ENCODE measurements around the gene MGAT4B.
"Not testable (repeated sequence)": the region's sequence is repeated elsewhere in the genome, so short reads cannot be mapped to it uniquely, and the experiment has no call there.

DNA sequence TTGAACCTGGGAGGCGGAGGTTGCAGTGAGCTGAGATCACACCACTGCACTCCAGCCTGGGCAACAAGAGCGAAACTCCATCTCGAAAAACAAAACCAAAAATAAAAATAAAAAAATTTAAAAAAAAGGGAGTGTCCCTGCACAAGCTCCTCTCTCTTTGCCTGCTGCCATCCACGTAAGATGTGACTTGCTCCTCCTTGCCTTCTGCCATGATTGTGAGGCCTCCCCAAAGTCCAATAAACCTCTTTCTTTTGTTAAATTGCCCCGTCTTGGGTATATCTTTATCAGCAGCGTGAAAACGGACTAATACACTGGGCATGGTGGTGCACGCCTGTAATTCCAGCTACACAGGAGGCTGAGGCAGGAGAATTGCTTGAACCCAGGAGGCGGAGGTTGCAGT is 17.4 kb downstream of the MGAT4B start:
- TF ChIP-seq NR3C1 (CRISPR knock-in tag; IDR thresholded peaks at IDR 0.05); ZC3H4 (CRISPR knock-in tag; IDR thresholded peaks at IDR 0.05; ENCODE audit: borderline replicate concordance); MAFF (IDR thresholded peaks at IDR 0.05; ENCODE audit: low read depth, low read length); HDAC6 (IDR thresholded peaks at IDR 0.05; ENCODE audit: low read depth, low read length); RNF2 (conservative IDR thresholded peaks at IDR 0.05; ENCODE audit: low read depth); ZNF724P (CRISPR knock-in tag; IDR thresholded peaks at IDR 0.05; ENCODE audit: borderline replicate concordance); TAF15 (IDR thresholded peaks at IDR 0.05; ENCODE audit: low read depth, low read length, poor library complexity, severe bottlenecking); EZH2 (conservative IDR thresholded peaks at IDR 0.05; ENCODE audit: low read depth, low read length): not testable (repeated sequence)
- TF ChIP-seq, protein P1, sequence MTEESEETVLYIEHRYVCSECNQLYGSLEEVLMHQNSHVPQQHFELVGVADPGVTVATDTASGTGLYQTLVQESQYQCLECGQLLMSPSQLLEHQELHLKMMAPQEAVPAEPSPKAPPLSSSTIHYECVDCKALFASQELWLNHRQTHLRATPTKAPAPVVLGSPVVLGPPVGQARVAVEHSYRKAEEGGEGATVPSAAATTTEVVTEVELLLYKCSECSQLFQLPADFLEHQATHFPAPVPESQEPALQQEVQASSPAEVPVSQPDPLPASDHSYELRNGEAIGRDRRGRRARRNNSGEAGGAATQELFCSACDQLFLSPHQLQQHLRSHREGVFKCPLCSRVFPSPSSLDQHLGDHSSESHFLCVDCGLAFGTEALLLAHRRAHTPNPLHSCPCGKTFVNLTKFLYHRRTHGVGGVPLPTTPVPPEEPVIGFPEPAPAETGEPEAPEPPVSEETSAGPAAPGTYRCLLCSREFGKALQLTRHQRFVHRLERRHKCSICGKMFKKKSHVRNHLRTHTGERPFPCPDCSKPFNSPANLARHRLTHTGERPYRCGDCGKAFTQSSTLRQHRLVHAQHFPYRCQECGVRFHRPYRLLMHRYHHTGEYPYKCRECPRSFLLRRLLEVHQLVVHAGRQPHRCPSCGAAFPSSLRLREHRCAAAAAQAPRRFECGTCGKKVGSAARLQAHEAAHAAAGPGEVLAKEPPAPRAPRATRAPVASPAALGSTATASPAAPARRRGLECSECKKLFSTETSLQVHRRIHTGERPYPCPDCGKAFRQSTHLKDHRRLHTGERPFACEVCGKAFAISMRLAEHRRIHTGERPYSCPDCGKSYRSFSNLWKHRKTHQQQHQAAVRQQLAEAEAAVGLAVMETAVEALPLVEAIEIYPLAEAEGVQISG (CRISPR knock-in tag; IDR thresholded peaks at IDR 0.05): not testable (repeated sequence)
- TF ChIP-seq, protein P2, sequence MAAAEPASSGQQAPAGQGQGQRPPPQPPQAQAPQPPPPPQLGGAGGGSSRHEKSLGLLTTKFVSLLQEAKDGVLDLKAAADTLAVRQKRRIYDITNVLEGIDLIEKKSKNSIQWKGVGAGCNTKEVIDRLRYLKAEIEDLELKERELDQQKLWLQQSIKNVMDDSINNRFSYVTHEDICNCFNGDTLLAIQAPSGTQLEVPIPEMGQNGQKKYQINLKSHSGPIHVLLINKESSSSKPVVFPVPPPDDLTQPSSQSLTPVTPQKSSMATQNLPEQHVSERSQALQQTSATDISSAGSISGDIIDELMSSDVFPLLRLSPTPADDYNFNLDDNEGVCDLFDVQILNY (CRISPR knock-in tag; conservative IDR thresholded peaks at IDR 0.05): not testable (repeated sequence)
- TF ChIP-seq, protein P3, sequence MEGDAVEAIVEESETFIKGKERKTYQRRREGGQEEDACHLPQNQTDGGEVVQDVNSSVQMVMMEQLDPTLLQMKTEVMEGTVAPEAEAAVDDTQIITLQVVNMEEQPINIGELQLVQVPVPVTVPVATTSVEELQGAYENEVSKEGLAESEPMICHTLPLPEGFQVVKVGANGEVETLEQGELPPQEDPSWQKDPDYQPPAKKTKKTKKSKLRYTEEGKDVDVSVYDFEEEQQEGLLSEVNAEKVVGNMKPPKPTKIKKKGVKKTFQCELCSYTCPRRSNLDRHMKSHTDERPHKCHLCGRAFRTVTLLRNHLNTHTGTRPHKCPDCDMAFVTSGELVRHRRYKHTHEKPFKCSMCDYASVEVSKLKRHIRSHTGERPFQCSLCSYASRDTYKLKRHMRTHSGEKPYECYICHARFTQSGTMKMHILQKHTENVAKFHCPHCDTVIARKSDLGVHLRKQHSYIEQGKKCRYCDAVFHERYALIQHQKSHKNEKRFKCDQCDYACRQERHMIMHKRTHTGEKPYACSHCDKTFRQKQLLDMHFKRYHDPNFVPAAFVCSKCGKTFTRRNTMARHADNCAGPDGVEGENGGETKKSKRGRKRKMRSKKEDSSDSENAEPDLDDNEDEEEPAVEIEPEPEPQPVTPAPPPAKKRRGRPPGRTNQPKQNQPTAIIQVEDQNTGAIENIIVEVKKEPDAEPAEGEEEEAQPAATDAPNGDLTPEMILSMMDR (CRISPR knock-in tag; IDR thresholded peaks at IDR 0.05): not testable (repeated sequence)

Data from HepG2 (cell line).